GM12878 (cell line): ENCODE data around the gene CAPN15.

ENCODE experiments used
- CTCF ChIP-seq, 3 experiments: IDR thresholded peaks in 2 of 3; conservative IDR thresholded peaks in 1 of 3; 2 replicates each; pipeline ENCODE4 v1.5.1; 2011; ENCODE audit warnings: low read depth in 3 of 3, low read length in 3 of 3, mild to moderate bottlenecking in 3 of 3, control low read depth in 2 of 3, moderate library complexity in 2 of 3, inconsistent platforms in 1 of 3, mixed read lengths in 1 of 3; ENCODE audit not compliant: control insufficient read depth in 2 of 3, insufficient read depth in 1 of 3; ENCODE audit errors: extremely low read depth in 1 of 3
- IRF5 ChIP-seq: fragments of 450-650 bp; IDR thresholded peaks from 2 replicates; pipeline ENCODE4 v1.6.1; 2017; ENCODE audit warnings: borderline replicate concordance
- POLR2AphosphoS5 ChIP-seq: IDR thresholded peaks from 2 replicates; pipeline ENCODE4 v1.6.1; 2011; ENCODE audit warnings: mild to moderate bottlenecking, low read length, inconsistent platforms
- SP1 ChIP-seq: IDR thresholded peaks from one replicate; pipeline ENCODE4 v1.6.1; 2011; ENCODE audit warnings: low read depth, low read length
- TAF1 ChIP-seq: IDR thresholded peaks from 2 replicates; pipeline ENCODE4 v1.6.1; 2011; ENCODE audit warnings: mild to moderate bottlenecking, low read depth, low read length, borderline replicate concordance

GRCh38 chr16:505479-506245 is 21.9 kb upstream of the CAPN15 start:
- TF ChIP-seq POLR2AphosphoS5: no peak
- no peak for TF ChIP-seq CTCF (IDR thresholded peaks at IDR 0.05 in 2 of 3, conservative IDR thresholded peaks at IDR 0.05 in 1 of 3; ENCODE audit: control insufficient read depth in 2 of 3, extremely low read depth in 1 of 3, insufficient read depth in 1 of 3, low read depth in 3 of 3, low read length in 3 of 3)
- no peak for TF ChIP-seq IRF5
- TF ChIP-seq SP1: no peak
- no peak for TF ChIP-seq TAF1
